HG03342 (cell line): ENCODE measurements around the gene JPH3.

ENCODE experiments used
- ATAC-seq: cut with Tn5 transposase; IDR thresholded peaks from one replicate; pipeline ENCODE4 v1.9.1; 2021; ENCODE audit warnings: mild to moderate bottlenecking, moderate library complexity; ENCODE audit not compliant: unreplicated experiment

Gene JPH3

GRCh38 chr16:87602001-87602775, at the start of gene JPH3:
Gene JPH3 (plus strand): TSS chr16:87602508. CDS start chr16:87603147, 639 bp downstream.
- ATAC-seq, result no peak

DNA sequence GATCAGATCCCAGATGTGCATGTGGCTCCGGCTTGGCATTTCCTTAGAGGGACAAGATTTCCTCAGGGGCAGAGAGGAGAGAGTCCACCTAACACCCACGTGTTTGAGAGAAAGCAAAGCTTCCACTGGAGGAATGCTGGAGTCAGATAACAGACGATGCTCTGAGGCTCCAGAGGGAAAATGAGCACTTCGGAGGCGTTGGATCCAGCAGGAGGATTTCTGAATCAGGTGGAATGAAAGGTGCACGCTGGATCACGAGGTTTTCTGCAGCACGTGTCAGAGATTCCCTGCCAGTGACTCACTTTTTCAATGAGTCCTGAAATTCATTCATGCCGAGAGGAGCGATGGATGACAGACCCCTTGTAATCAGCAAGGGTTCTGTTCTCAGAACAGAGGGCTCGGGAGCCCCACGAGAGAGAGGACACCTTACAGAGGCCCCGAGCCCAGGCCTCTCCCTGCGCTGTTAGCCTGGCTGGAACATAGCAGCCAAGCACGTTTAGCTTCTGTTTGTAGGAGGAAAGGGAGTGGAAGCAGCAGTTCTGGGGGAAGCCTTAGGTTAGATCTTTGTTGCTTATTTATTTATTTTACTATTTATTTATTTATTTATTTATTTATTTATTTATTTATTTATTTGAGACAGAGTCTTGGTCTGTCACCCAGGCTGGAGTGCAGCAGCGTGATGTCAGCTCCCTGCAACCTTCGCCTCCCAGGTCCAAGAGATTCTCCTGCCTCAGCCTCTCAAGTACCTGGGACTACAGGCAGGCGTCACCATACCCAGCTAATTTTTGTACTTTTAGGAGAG, 49.3 kb upstream of the JPH3 start:
- no peak for ATAC-seq

- no peak for ATAC-seq
Measured at GRCh38 chr16:87554754-87555427, 47.4 kb upstream of the JPH3 start.

GRCh38 chr16:87555647-87556046, 46.7 kb upstream of the JPH3 start:
- no peak for ATAC-seq

DNA sequence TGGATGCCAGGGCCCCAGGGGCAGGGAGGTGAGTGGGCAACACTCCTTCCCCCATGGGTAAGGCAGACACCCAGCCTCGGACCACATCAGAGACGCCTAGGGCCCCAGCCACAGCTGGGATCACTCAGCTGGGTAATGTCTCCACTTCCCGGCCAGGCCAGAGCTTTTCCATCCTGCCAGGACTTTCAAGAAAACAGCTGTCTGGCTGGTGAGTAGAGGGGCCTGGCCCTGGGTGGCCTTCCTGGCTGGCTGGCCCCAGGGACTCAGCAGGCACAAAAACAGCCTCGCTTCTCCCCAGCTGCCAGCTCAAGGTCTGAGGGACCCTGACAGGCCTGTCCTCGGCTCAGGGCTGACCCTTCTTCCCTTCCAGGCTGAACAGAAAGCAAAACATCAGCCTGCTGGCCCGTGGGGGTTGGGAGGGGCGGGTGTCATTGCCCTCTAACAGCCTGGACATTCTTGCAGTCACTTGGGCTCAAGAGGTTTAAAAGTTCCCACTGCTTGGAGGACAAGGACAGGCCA, 45.3 kb upstream of the JPH3 start:
- no peak for ATAC-seq

GRCh38 chr16:87558682-87559081, 43.6 kb upstream of the JPH3 start:
- no peak for ATAC-seq

DNA sequence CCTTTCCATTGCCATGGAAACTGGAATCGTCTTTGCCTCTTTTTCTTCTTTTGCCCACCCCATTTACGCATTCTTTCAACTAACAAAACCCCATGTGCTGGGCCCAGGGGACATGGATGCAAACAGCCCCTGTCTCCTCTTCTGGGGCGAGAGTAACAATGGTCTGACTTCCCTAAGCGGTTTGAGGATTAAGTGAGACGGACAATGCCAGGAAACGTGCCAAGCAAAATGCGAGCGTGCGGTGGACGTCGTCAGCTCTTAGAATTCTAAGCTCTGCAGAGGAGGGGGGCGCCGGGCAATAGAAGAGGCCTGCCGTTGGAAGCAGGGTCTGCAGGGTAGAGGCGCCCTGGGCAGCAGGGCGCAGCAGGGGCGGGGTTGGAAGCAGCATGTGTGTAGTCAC, 42.4 kb upstream of the JPH3 start:
- no peak for ATAC-seq

- no peak for ATAC-seq
Measured at GRCh38 chr16:87560428-87561199, 41.7 kb upstream of the JPH3 start.

DNA sequence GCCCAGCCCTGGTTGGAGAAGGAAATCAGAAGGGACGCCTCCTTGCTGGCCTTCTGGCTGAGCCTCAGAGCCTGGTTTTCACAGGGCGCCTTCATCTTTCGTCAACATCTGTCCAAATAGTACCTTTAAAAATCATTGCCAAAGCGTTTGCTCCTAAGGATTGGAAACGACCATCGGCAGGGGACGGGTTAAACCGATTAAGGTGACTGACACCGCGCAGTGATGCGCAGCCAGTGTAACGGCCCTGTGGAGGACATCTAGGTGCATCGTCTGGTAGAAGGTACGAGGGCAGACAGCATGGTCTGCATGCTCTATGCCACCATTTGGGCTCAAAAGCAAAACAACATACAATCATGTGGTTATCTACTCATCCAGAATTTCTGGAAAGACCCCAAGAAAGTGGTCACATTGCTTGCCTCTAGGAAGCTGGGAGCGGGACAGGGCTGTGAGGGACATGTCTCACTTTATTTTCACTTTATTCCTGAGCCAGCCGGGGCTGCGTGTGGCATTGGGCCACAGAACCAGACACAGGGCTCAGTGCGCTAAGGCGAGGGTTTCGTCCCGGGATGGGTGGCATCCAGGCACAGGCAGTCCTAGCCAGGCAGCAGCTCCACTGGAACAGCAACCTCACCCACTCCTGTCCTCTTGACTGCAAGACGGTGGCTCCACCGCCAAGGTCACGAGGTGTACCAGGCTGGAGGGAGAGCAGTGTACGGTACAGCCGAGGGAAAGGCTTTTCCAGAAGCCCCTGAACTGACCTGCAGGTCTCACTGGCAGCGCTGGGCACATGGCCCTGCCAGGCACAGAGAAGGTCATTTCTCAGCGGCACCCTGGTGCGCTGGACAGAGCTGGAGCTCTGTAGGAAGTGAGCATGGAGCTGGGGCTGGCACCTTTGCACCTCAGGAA, 40.9 kb upstream of the JPH3 start:
- ATAC-seq, result no peak

- ATAC-seq, result no peak
Measured at GRCh38 chr16:87562201-87562600, 40.1 kb upstream of the JPH3 start.

DNA sequence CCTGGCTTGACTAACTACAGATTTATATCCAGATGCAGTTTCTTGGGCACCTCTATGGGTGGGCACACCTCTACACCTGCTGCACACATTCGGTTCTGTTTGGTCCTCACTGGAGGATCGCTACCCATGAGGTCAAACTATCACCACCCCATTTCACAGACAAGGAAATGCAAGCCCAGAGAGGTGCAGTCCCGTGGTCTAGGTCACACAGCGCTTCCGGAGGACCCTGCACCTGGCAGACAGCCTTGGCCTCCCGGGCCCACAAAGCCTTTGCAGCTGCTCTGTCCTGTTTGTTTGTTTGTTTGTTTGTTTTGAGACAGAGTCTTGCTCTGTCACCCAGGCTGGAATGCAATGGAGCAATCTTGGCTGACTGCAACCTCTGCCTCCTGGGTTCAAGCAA, 39.3 kb upstream of the JPH3 start:
- no peak for ATAC-seq

GRCh38 chr16:87563714-87564523, 38.4 kb upstream of the JPH3 start:
- ATAC-seq, result no peak

GRCh38 chr16:87564524-87564778, 37.9 kb upstream of the JPH3 start:
- no peak for ATAC-seq

- ATAC-seq, result no peak
Measured at GRCh38 chr16:87569601-87570571, 32.4 kb upstream of the JPH3 start.

DNA sequence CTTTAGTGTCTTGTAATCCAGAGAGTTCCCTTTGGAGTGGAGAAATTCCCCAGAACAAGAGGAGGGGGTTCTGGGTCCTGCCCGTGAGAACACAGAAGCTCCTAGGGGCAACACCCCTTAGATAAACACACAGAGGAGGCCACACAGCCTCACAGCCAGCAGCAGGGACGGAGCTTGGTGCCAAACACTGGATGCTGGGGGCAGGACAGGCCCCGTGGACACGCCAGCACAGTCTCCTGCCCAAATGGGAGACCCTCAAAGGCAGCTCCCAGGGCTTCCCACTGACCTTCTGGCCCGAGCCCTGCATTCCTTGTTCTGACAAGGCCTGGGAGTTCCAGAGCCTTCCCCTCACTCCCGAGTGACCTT, 31.8 kb upstream of the JPH3 start:
- no peak for ATAC-seq

- ATAC-seq, result no peak
Measured at GRCh38 chr16:87570938-87571867, 31.1 kb upstream of the JPH3 start.

DNA sequence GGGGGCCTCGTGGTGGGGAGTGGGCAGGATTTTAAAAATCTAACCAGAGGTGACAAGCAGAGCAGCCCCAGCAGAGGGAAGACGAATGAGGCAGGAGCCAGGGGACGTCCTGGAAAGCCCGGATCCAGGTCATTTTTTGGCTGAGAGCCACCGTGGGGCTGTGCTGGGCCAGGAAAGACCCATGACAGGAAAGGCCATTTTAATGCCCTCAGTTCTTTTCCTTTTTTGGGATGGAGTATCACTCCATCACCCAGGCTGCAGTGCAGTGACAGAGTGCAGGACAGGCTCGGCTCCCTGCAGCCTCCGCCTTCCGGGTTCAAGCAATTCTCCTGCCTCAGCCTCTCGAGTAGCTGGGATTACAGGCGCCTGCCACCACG, 30.5 kb upstream of the JPH3 start:
- ATAC-seq, result no peak
